ENCODE measurements around the gene PZP.

DNA sequence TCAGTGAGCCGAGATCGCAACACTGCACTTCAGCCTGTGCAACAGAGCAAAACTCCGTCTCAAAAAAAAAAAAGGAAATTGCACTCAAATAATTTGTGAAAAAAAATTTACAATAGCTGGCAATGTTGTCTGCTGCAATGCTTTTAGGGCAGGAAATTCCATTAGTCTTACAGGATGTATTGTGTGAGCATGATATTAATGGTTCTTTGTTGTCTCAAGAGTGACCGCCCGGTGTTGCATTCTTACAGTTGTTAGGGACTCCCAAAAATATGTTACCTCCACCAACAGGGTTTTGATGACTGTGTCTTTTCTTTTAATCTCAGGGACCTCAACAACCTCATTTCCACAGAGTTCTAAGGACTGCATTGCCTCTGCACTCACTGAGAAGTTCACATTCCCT, 44.8 kb downstream of the PZP start:
- TF ChIP-seq EZH2 (IDR thresholded peaks at IDR 0.05; ENCODE audit: low read depth, low read length, severe bottlenecking): no peak
- TF ChIP-seq, protein P1, sequence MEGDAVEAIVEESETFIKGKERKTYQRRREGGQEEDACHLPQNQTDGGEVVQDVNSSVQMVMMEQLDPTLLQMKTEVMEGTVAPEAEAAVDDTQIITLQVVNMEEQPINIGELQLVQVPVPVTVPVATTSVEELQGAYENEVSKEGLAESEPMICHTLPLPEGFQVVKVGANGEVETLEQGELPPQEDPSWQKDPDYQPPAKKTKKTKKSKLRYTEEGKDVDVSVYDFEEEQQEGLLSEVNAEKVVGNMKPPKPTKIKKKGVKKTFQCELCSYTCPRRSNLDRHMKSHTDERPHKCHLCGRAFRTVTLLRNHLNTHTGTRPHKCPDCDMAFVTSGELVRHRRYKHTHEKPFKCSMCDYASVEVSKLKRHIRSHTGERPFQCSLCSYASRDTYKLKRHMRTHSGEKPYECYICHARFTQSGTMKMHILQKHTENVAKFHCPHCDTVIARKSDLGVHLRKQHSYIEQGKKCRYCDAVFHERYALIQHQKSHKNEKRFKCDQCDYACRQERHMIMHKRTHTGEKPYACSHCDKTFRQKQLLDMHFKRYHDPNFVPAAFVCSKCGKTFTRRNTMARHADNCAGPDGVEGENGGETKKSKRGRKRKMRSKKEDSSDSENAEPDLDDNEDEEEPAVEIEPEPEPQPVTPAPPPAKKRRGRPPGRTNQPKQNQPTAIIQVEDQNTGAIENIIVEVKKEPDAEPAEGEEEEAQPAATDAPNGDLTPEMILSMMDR (IDR thresholded peaks at IDR 0.05; ENCODE audit: control extremely low read depth in 1 of 3, insufficient read depth in 1 of 3, low read depth in 1 of 3, low read length in 3 of 3): no peak
- TF ChIP-seq, protein P2, sequence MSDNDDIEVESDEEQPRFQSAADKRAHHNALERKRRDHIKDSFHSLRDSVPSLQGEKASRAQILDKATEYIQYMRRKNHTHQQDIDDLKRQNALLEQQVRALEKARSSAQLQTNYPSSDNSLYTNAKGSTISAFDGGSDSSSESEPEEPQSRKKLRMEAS (IDR thresholded peaks at IDR 0.05): no peak
- TF ChIP-seq POLR2A (IDR thresholded peaks at IDR 0.05; ENCODE audit: control extremely low read depth in 1 of 2, low read depth in 2 of 2, low read length in 2 of 2): no peak
- TF ChIP-seq, protein P3, sequence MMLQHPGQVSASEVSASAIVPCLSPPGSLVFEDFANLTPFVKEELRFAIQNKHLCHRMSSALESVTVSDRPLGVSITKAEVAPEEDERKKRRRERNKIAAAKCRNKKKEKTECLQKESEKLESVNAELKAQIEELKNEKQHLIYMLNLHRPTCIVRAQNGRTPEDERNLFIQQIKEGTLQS (IDR thresholded peaks at IDR 0.05; ENCODE audit: insufficient read depth, low read depth, low read length): no peak
- TF ChIP-seq RAD21 (IDR thresholded peaks at IDR 0.05 in 1 of 2, conservative IDR thresholded peaks at IDR 0.05 in 1 of 2; ENCODE audit: low read depth in 2 of 2, low read length in 2 of 2): no peak
